ENCODE measurements around the gene TLCD2. TPM values are rescaled to one million over a fixed set of nuclear protein-coding genes. Genes with fewer than 3 reads are reported as not detected.
"Not testable (repeated sequence)": the region's sequence is repeated elsewhere in the genome, so short reads cannot be mapped to it uniquely, and the experiment has no call there.

TLCD2 gene
- total RNA-seq, 2 experiments from 2014 or later = 0.65 to 0.75 TPM

- Mint-ChIP-seq H3K4me3 (no peak overlapping the region), H3K36me3 (ENCODE audit: low read depth) (no peaks in the 10 kb centered on the region), H3K9me3 (no peaks in the 10 kb centered on the region), H3K27me3 (no peaks in the 10 kb centered on the region), H3K4me1 (no peaks in the 10 kb centered on the region), H3K27ac (no peak overlapping the region)
- no peak for DNase-seq
- CTCF ChIA-PET = no interaction called here
- POLR2A ChIA-PET = no interaction called here
Observed at GRCh38 chr17:1744551-1745512, 34.7 kb upstream of the TLCD2 start.

GRCh38 chr17:1743088-1743439 lies 32.9 kb upstream of the TLCD2 start:
- H3K27ac Mint-ChIP-seq = no peak overlapping the region
- no peaks in the 10 kb centered on the region for H3K36me3 Mint-ChIP-seq (ENCODE audit: low read depth)
- CTCF ChIA-PET = no interaction called here
- no peaks in the 10 kb centered on the region for H3K9me3 Mint-ChIP-seq
- no peaks in the 10 kb centered on the region for H3K27me3 Mint-ChIP-seq
- H3K4me3 Mint-ChIP-seq = no peak overlapping the region
- DNase-seq = no peak
- H3K4me1 Mint-ChIP-seq = no peaks in the 10 kb centered on the region
- POLR2A ChIA-PET = interaction anchor here (1.3 kb wide), 1 partner anchor 10 kb away, joined by 3 read pairs; no protein-coding TSS in a partner anchor

GRCh38 chr17:1742371-1743087 lies 32.4 kb upstream of the TLCD2 start, which contains the start of gene SERPINF2:
TSS of gene SERPINF2 (plus strand) at chr17:1742871. CDS start at chr17:1744996, 2,125 bp downstream.
- H3K9me3 Mint-ChIP-seq = no peaks in the 10 kb centered on the region
- no peak within 1 kb of the TSS for H3K4me3 Mint-ChIP-seq
- H3K36me3 Mint-ChIP-seq (ENCODE audit: low read depth) = peaks cover 2% of the 10 kb centered on the region
- no peaks in the 10 kb centered on the region for H3K27me3 Mint-ChIP-seq
- no peaks in the 10 kb centered on the region for H3K4me1 Mint-ChIP-seq
- ChIA-PET CTCF (no interaction called here), POLR2A (interaction anchor here (1.3 kb wide), 1 partner anchor 11 kb away, joined by 3 read pairs; no protein-coding TSS in a partner anchor)
- no peak for DNase-seq
- H3K27ac Mint-ChIP-seq = no peak within 1 kb of the TSS

- H3K4me3 Mint-ChIP-seq; DNase-seq; POLR2A ChIA-PET; H3K27me3 Mint-ChIP-seq; H3K36me3 Mint-ChIP-seq (ENCODE audit: low read depth); H3K4me1 Mint-ChIP-seq; H3K9me3 Mint-ChIP-seq; CTCF ChIA-PET; H3K27ac Mint-ChIP-seq: not testable (repeated sequence)
Observed at GRCh38 chr17:1741899-1742298, 31.7 kb upstream of the TLCD2 start.

- Mint-ChIP-seq H3K4me1 (peaks cover 6% of the 10 kb centered on the region), H3K36me3 (ENCODE audit: low read depth) (peaks cover 15% of the 10 kb centered on the region), H3K4me3 (no peak overlapping the region), H3K27me3 (no peaks in the 10 kb centered on the region), H3K9me3 (no peaks in the 10 kb centered on the region), H3K27ac (no peak overlapping the region)
- CTCF ChIA-PET = no interaction called here
- no peak for DNase-seq
- POLR2A ChIA-PET = interaction anchor here (0.9 to 1.0 kb wide), 2 partner anchors 9 to 22 kb away, joined by 3 read pairs; no protein-coding TSS in a partner anchor
Observed at GRCh38 chr17:1737531-1738291, 27.5 kb upstream of the TLCD2 start.

- Mint-ChIP-seq H3K4me1 (peaks cover 6% of the 10 kb centered on the region), H3K9me3 (no peaks in the 10 kb centered on the region), H3K27me3 (no peaks in the 10 kb centered on the region), H3K36me3 (ENCODE audit: low read depth) (peaks cover 15% of the 10 kb centered on the region), H3K27ac (no peak overlapping the region), H3K4me3 (no peak overlapping the region)
- no peak for DNase-seq
- ChIA-PET CTCF (interaction anchor here (0.6 kb wide), 1 partner anchor 170 kb away, joined by 3 read pairs; no protein-coding TSS in a partner anchor), POLR2A (interaction anchor here (0.8 to 1.2 kb wide), 2 partner anchors 11 to 20 kb away, joined by 3 to 4 read pairs; no protein-coding TSS in a partner anchor)
Observed at GRCh38 chr17:1736348-1737281, 26.4 kb upstream of the TLCD2 start.

- Mint-ChIP-seq H3K4me1 (peaks cover 6% of the 10 kb centered on the region), H3K27me3 (no peaks in the 10 kb centered on the region), H3K27ac (no peak overlapping the region), H3K9me3 (no peaks in the 10 kb centered on the region), H3K4me3 (no peak overlapping the region), H3K36me3 (ENCODE audit: low read depth) (peaks cover 15% of the 10 kb centered on the region)
- CTCF ChIA-PET = interaction anchor here (0.6 kb wide), 1 partner anchor 171 kb away, joined by 3 read pairs; no protein-coding TSS in a partner anchor
- POLR2A ChIA-PET = interaction anchor here (0.8 to 1.2 kb wide), 2 partner anchors 11 to 20 kb away, joined by 3 to 4 read pairs; no protein-coding TSS in a partner anchor
- no peak for DNase-seq
Observed at GRCh38 chr17:1735834-1736347, 25.7 kb upstream of the TLCD2 start.

- Mint-ChIP-seq H3K27ac (no peak overlapping the region), H3K9me3 (no peaks in the 10 kb centered on the region)
- POLR2A ChIA-PET = no interaction called here
Observed at GRCh38 chr17:1735418-1735817, 25.2 kb upstream of the TLCD2 start.

GRCh38 chr17:1733759-1734158 lies 23.6 kb upstream of the TLCD2 start:
- CTCF ChIA-PET = no interaction called here
- Mint-ChIP-seq H3K27me3 (no peaks in the 10 kb centered on the region), H3K36me3 (ENCODE audit: low read depth) (peaks cover 23% of the 10 kb centered on the region), H3K4me1 (peaks cover 13% of the 10 kb centered on the region), H3K4me3 (no peak overlapping the region), H3K27ac (no peak overlapping the region), H3K9me3 (no peaks in the 10 kb centered on the region)
- POLR2A ChIA-PET = interaction anchor here (0.6 to 3.1 kb wide), 2 partner anchors 17 to 233 kb away, joined by 3 to 11 read pairs; no protein-coding TSS in a partner anchor
- DNase-seq = no peak

More at GRCh38 chr17:1735418-1735817, 25.2 kb upstream of the TLCD2 start:
- CTCF ChIA-PET = no interaction called here
- Mint-ChIP-seq H3K4me3 (no peak overlapping the region), H3K4me1 (peaks cover 6% of the 10 kb centered on the region), H3K36me3 (ENCODE audit: low read depth) (peaks cover 15% of the 10 kb centered on the region), H3K27me3 (no peaks in the 10 kb centered on the region)
- no peak for DNase-seq

GRCh38 chr17:1732833-1733321 lies 22.7 kb upstream of the TLCD2 start:
- H3K4me1 Mint-ChIP-seq = peaks cover 18% of the 10 kb centered on the region
- H3K27ac Mint-ChIP-seq = no peak overlapping the region
- H3K27me3 Mint-ChIP-seq = no peaks in the 10 kb centered on the region
- no peak for DNase-seq
- POLR2A ChIA-PET = interaction anchor here (3.1 kb wide), 1 partner anchor 16 kb away, joined by 11 read pairs; no protein-coding TSS in a partner anchor
- H3K4me3 Mint-ChIP-seq = no peak overlapping the region
- peaks cover 27% of the 10 kb centered on the region for H3K36me3 Mint-ChIP-seq (ENCODE audit: low read depth)
- CTCF ChIA-PET = no interaction called here
- H3K9me3 Mint-ChIP-seq = no peaks in the 10 kb centered on the region

GRCh38 chr17:1732241-1732832 lies 22.2 kb upstream of the TLCD2 start:
- no peaks in the 10 kb centered on the region for H3K9me3 Mint-ChIP-seq
- ChIA-PET POLR2A (interaction anchor here (1.0 to 3.1 kb wide), 2 partner anchors 16 to 97 kb away, joined by 3 to 11 read pairs; partner anchors contain the start of genes RPA1 and SMYD4), CTCF (no interaction called here)
- no peak for DNase-seq
- no peak overlapping the region for H3K27ac Mint-ChIP-seq
- H3K4me1 Mint-ChIP-seq = peaks cover 18% of the 10 kb centered on the region
- no peak overlapping the region for H3K4me3 Mint-ChIP-seq
- H3K36me3 Mint-ChIP-seq (ENCODE audit: low read depth) = peaks cover 23% of the 10 kb centered on the region
- no peaks in the 10 kb centered on the region for H3K27me3 Mint-ChIP-seq
